ENCODE results near the gene ARHGAP44.

ARHGAP44 gene

DNA sequence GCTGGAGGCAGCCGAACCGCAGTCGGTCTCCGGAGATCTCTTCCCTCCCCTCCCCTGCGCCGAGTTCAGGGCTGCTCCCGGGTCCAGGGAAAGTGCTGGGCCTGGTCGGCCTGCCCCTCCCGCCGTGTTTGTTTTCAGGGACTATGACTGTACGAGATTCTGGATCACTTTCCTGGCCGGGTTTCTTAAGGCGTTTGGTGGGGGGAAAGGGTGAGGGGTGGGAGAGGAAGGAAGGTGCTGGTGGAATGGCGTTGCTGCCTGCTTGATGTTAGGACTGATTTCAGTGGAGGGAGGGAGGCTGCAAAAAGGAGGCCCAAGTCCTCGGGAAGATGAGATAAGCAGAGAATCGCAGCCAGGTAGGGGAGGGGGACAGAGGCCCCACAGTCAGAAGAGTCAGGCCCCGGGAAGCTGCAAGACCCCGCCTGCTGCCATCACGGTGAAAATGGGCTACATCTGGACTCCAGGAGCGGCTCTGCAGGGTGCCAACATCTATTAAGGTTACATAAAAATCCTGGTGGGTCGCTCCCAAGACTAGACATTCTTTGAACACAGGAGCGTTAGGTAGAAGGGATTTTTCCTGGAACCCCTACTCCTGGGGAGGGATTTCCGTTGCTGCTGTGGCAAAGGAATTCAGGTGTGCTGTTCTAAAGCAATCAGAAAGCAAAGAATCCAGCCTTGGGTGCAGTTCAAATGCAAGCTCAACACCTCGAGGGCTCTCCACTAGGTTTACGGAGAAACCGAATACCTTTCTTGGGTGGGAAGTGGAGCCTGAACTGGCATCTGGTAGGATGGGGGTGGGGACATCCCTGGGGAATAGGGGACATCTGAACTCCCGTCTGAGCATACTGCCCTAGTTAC lies 1.2 kb downstream of the ARHGAP44 start:
- H3K27me3 Mint-ChIP-seq: peaks cover 49 to 72% of the 10 kb centered on the region in 2 donors
- H3K4me3 Mint-ChIP-seq: peak overlapping the region; percentile 65 to 70
- ATAC-seq (replicated peaks) (no peak), DNase-seq (no peak)
- peaks cover 0 to 6% of the 10 kb centered on the region in 2 donors for H3K4me1 Mint-ChIP-seq (ENCODE audit: low read depth in 2 of 2)
- peaks cover 0 to 4% of the 10 kb centered on the region in 2 donors for H3K9me3 Mint-ChIP-seq
- H3K27ac Mint-ChIP-seq: no peak overlapping the region
- H3K36me3 Mint-ChIP-seq (ENCODE audit: insufficient read depth): peaks cover 4% of the 10 kb centered on the region

DNA sequence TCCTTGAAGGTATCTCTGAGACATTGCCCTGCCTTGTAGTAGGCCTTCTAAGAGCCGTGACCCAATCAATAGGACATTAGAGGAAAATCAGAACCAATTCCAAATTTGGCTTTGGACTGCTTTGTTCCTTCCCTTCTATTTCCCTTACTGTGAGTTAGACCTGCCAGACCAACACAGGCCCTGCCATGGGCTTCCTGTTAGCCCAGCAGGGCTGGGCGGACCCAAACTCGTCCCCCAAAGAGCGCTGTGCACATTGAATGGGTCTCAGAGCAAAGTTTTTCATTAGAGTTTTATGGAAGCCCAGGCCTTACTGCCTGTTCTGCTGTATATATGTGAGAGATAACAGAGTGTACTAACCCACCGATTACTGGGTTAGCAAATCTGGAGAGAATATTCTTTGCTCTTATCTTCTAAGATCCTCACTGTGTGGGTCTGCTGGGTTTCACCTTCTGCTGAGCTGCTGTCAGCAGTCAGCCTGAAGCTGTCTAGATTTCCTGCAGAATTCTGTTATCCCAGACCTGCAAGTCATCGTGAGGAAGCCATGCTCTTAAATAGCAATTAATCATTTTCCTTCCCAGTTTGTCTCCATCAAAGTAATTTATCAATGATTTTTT lies 5.7 kb downstream of the ARHGAP44 start:
- no peak overlapping the region for H3K27ac Mint-ChIP-seq
- H3K4me3 Mint-ChIP-seq: no peak overlapping the region
- ATAC-seq (replicated peaks): no peak
- peaks cover 31 to 50% of the 10 kb centered on the region in 2 donors for H3K27me3 Mint-ChIP-seq
- peaks cover 0 to 4% of the 10 kb centered on the region in 2 donors for H3K4me1 Mint-ChIP-seq (ENCODE audit: low read depth in 2 of 2)
- H3K9me3 Mint-ChIP-seq: peaks cover 4 to 11% of the 10 kb centered on the region in 2 donors
- no peak for DNase-seq
- no peaks in the 10 kb centered on the region for H3K36me3 Mint-ChIP-seq (ENCODE audit: insufficient read depth)

DNA sequence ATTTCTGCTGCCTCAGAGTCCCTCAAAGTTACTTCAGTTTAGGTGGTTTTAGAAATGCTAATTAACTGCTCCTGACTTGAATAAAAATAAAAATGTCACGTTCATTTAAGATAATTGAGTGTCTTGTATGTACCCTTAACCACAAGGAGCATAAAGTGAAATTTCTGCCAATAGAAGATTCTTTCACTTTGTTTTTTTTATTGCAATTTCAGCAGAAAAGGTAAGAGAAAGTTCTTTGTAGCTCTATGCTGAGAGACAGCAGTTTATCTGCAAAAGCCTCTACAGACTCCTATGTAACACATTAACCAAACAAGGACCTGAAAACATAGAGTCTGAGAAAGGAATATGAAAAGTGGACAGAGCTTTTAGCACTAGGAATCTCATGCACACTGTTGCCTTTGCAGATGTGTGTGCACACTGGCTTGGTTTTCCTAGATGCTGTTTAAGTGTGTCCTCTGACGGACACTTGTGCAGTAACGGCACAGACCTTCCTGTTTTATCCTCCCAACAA lies 11.6 kb downstream of the ARHGAP44 start:
- Mint-ChIP-seq H3K27me3 (peaks cover 11 to 13% of the 10 kb centered on the region in 2 donors), H3K4me3 (no peak overlapping the region), H3K4me1 (ENCODE audit: low read depth in 2 of 2) (no peaks in the 10 kb centered on the region), H3K9me3 (peaks cover 5 to 11% of the 10 kb centered on the region in 2 donors), H3K36me3 (ENCODE audit: insufficient read depth) (no peaks in the 10 kb centered on the region), H3K27ac (no peak overlapping the region)
- ATAC-seq (replicated peaks): no peak
- no peak for DNase-seq

DNA sequence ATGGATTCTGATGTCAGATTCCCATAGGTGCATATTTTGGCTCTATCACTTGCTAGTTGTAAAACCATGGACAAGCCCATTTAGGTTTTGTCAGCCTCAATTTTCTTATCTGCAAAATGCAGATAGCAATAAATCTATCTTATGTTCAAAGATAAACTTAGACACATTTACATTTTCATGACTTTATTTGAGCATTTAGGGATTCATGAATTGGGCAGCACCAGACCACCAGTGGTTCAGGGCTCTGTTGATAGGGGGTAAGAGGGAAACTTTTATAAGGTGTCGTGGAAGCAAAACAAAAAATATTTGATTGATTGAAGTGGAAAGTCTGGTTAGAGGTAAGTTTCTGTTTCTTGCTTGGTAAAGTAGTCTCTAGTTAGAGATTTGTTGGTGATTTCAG lies 17.3 kb downstream of the ARHGAP44 start:
- no peak overlapping the region for H3K27ac Mint-ChIP-seq
- H3K4me3 Mint-ChIP-seq: no peak overlapping the region
- peaks cover 16% of the 10 kb centered on the region in 2 donors for H3K9me3 Mint-ChIP-seq
- ATAC-seq (replicated peaks) (no peak), DNase-seq (no peak)
- H3K27me3 Mint-ChIP-seq: peaks cover 0 to 17% of the 10 kb centered on the region in 2 donors
- H3K4me1 Mint-ChIP-seq (ENCODE audit: low read depth in 2 of 2): no peaks in the 10 kb centered on the region
- no peaks in the 10 kb centered on the region for H3K36me3 Mint-ChIP-seq (ENCODE audit: insufficient read depth)

DNA sequence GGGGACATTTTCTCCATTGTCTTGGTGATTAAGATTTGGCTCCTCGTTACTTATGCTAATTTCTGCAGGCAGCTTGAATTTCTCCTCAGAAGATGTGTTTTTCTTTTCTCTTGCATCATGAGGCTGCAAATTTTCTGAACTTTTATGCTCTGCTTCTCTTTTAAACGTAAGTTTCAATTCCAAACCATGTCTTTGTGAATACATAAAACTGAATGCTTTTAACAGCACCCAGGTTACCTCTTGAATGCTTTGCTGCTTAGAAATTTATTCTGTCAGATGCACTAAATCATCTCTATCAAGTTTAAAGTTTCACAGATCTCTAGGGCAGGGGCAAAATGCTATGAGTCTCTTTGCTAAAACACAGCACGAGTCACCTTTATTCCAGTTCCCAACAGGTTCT lies 19.4 kb downstream of the ARHGAP44 start:
- Mint-ChIP-seq H3K4me3 (no peak overlapping the region), H3K36me3 (ENCODE audit: insufficient read depth) (no peaks in the 10 kb centered on the region), H3K9me3 (peaks cover 16 to 17% of the 10 kb centered on the region in 2 donors), H3K27me3 (peaks cover 0 to 12% of the 10 kb centered on the region in 2 donors), H3K4me1 (ENCODE audit: low read depth in 2 of 2) (no peaks in the 10 kb centered on the region), H3K27ac (no peak overlapping the region)
- DNase-seq (no peak), ATAC-seq (replicated peaks) (no peak)

DNA sequence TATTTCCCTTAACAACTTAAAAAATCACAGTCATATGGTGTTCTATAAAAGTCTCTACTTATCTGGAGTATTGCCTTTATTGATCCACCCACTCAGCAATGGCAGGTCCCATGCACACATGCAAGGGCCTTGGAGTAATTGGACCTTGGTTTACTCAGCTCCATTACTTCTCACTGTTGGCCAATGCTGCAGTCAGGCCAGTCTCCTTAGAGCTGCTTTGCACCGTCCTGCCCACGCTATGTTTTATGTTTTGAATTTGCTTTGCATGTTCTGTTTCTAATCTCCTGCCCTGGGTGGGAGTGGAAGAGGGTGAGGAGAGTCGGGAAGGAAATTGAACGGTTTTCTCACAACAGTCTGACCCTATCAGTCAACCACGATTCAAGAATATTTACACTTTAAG lies 23.6 kb downstream of the ARHGAP44 start:
- Mint-ChIP-seq H3K9me3 (peaks cover 7 to 11% of the 10 kb centered on the region in 2 donors), H3K4me3 (no peak overlapping the region), H3K27ac (no peak overlapping the region), H3K27me3 (peaks cover 0 to 9% of the 10 kb centered on the region in 2 donors), H3K4me1 (ENCODE audit: low read depth in 2 of 2) (no peaks in the 10 kb centered on the region), H3K36me3 (ENCODE audit: insufficient read depth) (no peaks in the 10 kb centered on the region)
- no peak for ATAC-seq (replicated peaks)
- DNase-seq: no peak

DNA sequence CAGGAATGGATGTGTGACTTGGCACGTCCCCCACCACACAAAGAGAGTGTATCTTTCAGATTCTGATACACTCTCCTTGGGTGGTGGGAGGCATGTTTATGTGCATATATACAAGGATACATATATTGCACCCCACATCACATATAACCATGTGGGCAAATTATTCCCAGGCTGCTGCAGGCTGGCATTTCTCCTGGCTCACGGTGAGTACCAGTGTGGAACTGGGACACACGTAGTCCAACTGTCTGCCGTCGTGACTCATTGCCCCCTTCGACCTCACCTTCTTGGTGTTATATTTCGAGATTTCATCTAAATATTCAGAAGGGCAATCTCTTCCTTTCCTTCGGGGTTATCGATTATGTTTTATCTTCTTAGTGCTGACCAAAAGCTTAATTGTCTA lies 24.4 kb downstream of the ARHGAP44 start:
- Mint-ChIP-seq H3K4me1 (ENCODE audit: low read depth in 2 of 2) (no peaks in the 10 kb centered on the region), H3K27me3 (peaks cover 0 to 9% of the 10 kb centered on the region in 2 donors), H3K36me3 (ENCODE audit: insufficient read depth) (no peaks in the 10 kb centered on the region), H3K9me3 (peaks cover 7 to 9% of the 10 kb centered on the region in 2 donors), H3K4me3 (no peak overlapping the region), H3K27ac (no peak overlapping the region)
- no peak for ATAC-seq (replicated peaks)
- DNase-seq: no peak

DNA sequence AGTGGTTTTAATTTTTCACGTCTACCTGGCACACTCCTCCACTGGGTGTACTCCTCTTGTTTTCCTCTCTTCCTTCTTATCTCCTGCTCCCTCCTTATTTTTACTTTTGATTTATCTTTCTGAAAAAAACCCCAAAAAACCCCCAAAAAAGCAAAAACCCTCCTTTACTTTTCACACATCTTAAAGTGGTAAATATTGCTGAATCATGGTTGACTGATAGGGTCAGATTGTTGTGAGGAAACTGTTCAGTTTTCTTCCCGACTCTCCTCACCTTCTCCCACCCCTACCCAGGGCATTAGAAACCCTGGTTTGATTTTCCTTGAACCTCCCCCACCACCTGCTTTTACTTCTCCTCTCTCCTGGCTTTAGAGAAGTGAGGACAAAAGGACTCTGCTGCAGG lies 25.4 kb downstream of the ARHGAP44 start:
- H3K36me3 Mint-ChIP-seq (ENCODE audit: insufficient read depth): no peaks in the 10 kb centered on the region
- DNase-seq (no peak), ATAC-seq (replicated peaks) (no peak)
- H3K27ac Mint-ChIP-seq: no peak overlapping the region
- peaks cover under 1 to 6% of the 10 kb centered on the region in 2 donors for H3K9me3 Mint-ChIP-seq
- H3K4me1 Mint-ChIP-seq (ENCODE audit: low read depth in 2 of 2): no peaks in the 10 kb centered on the region
- no peak overlapping the region for H3K4me3 Mint-ChIP-seq
- H3K27me3 Mint-ChIP-seq: peaks cover 0 to 9% of the 10 kb centered on the region in 2 donors

DNA sequence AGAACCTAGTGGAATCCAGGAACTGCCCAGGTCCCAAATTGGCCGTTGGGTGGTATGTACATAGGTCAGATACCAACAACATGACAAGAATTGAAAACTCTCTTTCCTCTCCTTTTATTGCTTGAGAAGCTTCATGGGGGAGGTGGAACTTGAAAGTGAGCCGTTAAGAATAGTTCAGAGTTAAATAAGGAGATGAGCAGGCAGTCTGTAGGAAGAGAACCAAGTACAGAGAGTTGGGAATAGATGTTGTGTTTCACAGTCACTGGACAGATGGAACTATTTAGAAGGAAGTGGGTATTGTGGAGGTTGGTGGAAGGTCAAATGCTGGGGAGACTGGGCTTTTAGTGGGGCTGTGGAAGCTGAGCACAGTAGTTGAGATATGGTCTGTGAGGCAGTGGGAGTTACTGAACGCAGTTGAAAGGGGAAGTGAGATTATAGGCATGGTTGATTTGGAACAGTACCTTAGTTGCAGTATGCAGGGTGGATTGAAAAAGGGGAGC lies 26.4 kb downstream of the ARHGAP44 start:
- H3K4me3 Mint-ChIP-seq: no peak overlapping the region
- peaks cover 0 to 4% of the 10 kb centered on the region in 2 donors for H3K9me3 Mint-ChIP-seq
- ATAC-seq (replicated peaks) (no peak), DNase-seq (no peak)
- H3K36me3 Mint-ChIP-seq (ENCODE audit: insufficient read depth): no peaks in the 10 kb centered on the region
- H3K27me3 Mint-ChIP-seq: peaks cover 0 to 9% of the 10 kb centered on the region in 2 donors
- no peaks in the 10 kb centered on the region for H3K4me1 Mint-ChIP-seq (ENCODE audit: low read depth in 2 of 2)
- H3K27ac Mint-ChIP-seq: no peak overlapping the region

DNA sequence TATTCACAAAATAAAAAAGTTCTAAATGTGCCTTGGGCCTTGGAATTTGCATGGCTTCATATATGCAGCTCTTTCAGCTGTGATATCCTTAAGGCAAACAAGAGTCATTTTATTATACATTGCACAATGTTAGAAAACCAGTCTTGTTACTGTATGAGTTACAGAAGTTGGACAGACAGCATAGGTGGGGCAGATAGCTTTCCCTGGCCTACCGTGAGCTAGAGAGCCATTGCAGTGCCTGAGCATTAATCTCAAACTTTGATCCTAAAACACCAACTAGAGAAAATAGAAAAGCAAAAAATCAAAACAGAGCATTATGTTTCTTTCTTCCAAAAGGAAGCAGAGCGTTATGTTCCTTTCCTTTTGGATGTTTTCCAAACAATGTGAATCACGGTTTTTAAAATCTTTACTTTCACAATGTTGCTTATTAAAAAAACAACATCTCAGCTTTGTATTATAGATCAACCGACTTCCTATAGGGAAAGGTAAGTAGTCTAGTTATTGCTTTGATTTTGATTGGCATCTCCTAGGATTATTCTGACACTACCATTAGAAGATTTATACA lies 32.2 kb downstream of the ARHGAP44 start:
- H3K36me3 Mint-ChIP-seq (ENCODE audit: insufficient read depth): peaks cover 4% of the 10 kb centered on the region
- H3K4me3 Mint-ChIP-seq: no peak overlapping the region
- no peaks in the 10 kb centered on the region for H3K4me1 Mint-ChIP-seq (ENCODE audit: low read depth in 2 of 2)
- ATAC-seq (replicated peaks) (no peak), DNase-seq (no peak)
- H3K9me3 Mint-ChIP-seq: peaks cover 0 to 1% of the 10 kb centered on the region in 2 donors
- no peak overlapping the region for H3K27ac Mint-ChIP-seq
- no peaks in the 10 kb centered on the region for H3K27me3 Mint-ChIP-seq

DNA sequence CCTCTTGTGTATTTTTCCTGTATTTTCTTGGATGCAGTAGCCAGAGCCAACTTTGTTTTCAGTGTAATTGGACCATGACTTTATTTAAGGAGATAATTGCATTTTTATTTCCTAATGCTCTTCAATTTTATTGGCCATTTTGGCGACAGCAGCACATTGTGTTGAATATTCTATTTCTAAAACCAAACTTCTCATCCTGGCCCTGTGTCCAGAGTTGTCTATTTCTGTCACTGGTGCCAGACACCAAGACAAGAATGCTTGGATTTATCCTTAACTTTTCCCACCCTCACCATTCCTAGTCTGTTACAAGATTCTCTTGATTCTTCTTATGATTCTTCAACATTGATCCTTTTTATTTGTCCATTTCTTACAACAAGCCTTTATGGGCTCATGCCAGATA lies 37.1 kb downstream of the ARHGAP44 start:
- Mint-ChIP-seq H3K9me3 (peaks cover 0 to 6% of the 10 kb centered on the region in 2 donors), H3K36me3 (ENCODE audit: insufficient read depth) (peaks cover 4% of the 10 kb centered on the region), H3K4me3 (no peak overlapping the region), H3K27me3 (no peaks in the 10 kb centered on the region), H3K4me1 (ENCODE audit: low read depth in 2 of 2) (no peaks in the 10 kb centered on the region), H3K27ac (no peak overlapping the region)
- ATAC-seq (replicated peaks): no peak
- no peak for DNase-seq

DNA sequence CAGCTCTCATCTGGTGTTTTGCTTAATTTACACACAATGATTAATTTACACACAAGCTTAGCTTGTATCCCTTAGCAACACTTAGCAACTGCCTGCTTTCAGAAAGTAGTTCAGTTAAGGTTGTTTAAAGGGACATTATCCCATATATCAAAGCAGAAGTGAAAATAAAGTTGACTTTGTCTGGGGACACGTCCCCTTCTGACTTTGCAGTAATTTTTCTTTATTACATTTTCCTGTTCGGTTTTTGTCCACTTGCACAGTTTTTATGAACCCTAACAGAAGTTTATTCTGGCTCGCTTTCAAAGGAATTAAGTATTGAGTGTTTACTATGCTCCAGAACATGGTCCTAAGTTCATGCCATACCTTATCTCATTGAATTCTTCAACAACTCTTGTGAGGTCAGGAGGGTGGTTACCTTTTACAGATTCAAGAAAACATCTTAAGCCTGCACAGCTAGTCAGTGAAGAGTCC lies 41.5 kb downstream of the ARHGAP44 start:
- Mint-ChIP-seq H3K27me3 (peaks cover 0 to 9% of the 10 kb centered on the region in 2 donors), H3K9me3 (peaks cover 11 to 15% of the 10 kb centered on the region in 2 donors), H3K4me1 (ENCODE audit: low read depth in 2 of 2) (no peaks in the 10 kb centered on the region)

DNA sequence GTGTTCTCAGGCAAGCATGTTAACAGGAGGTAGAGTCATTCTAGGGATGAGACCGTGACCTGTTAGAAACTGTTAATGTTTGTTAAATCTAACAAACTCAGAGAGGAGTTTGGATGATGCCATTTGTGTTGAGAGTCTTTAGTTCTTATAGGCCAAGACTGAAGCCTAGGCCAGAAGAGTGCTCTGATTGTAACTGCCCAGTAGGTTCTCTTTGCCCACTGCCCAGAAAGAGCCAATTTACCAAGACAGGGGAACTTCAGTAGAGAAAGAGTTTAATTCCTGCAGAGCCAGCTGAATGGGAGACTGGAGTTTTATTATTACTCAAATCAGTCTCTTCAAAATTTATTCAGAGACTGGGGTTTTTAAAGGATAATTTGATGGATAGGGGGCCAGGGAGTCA lies 42.5 kb downstream of the ARHGAP44 start:
- Mint-ChIP-seq H3K4me1 (ENCODE audit: low read depth in 2 of 2) (no peaks in the 10 kb centered on the region), H3K4me3 (no peak overlapping the region)
- ATAC-seq (replicated peaks): no peak

More for the DNA sequence above, 41.5 kb downstream of the ARHGAP44 start:
- DNase-seq: no peak
- H3K27ac Mint-ChIP-seq: no peak overlapping the region
- no peak overlapping the region for H3K4me3 Mint-ChIP-seq
- H3K36me3 Mint-ChIP-seq (ENCODE audit: insufficient read depth): no peaks in the 10 kb centered on the region
- ATAC-seq (replicated peaks): no peak

More for the DNA sequence above, 42.5 kb downstream of the ARHGAP44 start:
- Mint-ChIP-seq H3K9me3 (peaks cover 11 to 15% of the 10 kb centered on the region in 2 donors), H3K36me3 (ENCODE audit: insufficient read depth) (no peaks in the 10 kb centered on the region), H3K27ac (no peak overlapping the region), H3K27me3 (peaks cover 0 to 9% of the 10 kb centered on the region in 2 donors)
- DNase-seq: no peak
